Liver (tissue), 4 donors: Measurements from ENCODE around the gene ACTR2. TPM values are rescaled to one million over a fixed set of nuclear protein-coding genes. Genes with fewer than 3 reads are reported as not detected.

Experiments used
- polyA plus RNA-seq, 2 donors: library from polyadenylated mRNA; stranded (reverse) in 1 of 2; unstranded in 1 of 2; fragments of 200-250 nt in 1 of 2; fragments of >200 nt in 1 of 2; fragmentation: Nextera tagmentation in 1 of 2; extraction: Ambion mirVana in 1 of 2; gene quantifications; one replicate each; pipeline versions ENCODE4 v1.2.1 to v1.2.3, GENCODE V29; 2013 to 2015
- total RNA-seq, 2 donors: library from RNA; depleted of rRNA; stranded (reverse); fragments of >200 nt; gene quantifications; one replicate each; pipeline ENCODE4 v1.2.3, GENCODE V29; 2014
- donor health status: healthy.
- donor health status: healthy.
- donor health status: healthy.

The ACTR2 gene
- total and polyA plus RNA-seq, 4 donors: 21.6 to 72.0 (median 45.9) TPM

Other genes starting within 250 kb of the ACTR2 start
- 10 to 100 TPM in 1 of 2 donors, 1 to 10 TPM in 1; 8.8 to 23.4 TPM for gene SLC1A4, start 238.4 kb upstream of the ACTR2 start, total RNA-seq
- gene SLC1A4, start 238.4 kb upstream of the ACTR2 start, polyA plus RNA-seq: 10 to 100 TPM in 1 of 2 donors, 1 to 10 TPM in 1; 3.4 to 10.5 TPM
- gene CEP68, start 171.4 kb upstream of the ACTR2 start, total RNA-seq: 1 to 10 TPM; 2.5 to 5.8 TPM
- gene CEP68, start 171.4 kb upstream of the ACTR2 start, polyA plus RNA-seq: 1 to 10 TPM; 2.1 to 5.8 TPM
- gene RAB1A, start 97.7 kb upstream of the ACTR2 start, total RNA-seq: 10 to 100 TPM; 52.8 to 70.3 TPM
- gene RAB1A, start 97.7 kb upstream of the ACTR2 start, polyA plus RNA-seq: 10 to 100 TPM; 85.3 to 89.7 TPM
- 1 to 10 TPM; 6.9 to 7.5 TPM for gene SPRED2, start 204.8 kb downstream of the ACTR2 start, total RNA-seq
- gene SPRED2, start 204.8 kb downstream of the ACTR2 start, polyA plus RNA-seq: 1 to 10 TPM; 6.7 to 7.3 TPM